Neutrophil (primary cell): ENCODE measurements around the gene KIAA0825.
"Not testable (repeated sequence)": the region's sequence is repeated elsewhere in the genome, so short reads cannot be mapped to it uniquely, and the experiment has no call there.

Source experiments
- H3K27ac ChIP-seq: fragments of 200-600 bp; sonication (generic); 2 replicates; pipeline ENCODE4 v1.5.1; 2016; ENCODE audit warnings: mild to moderate bottlenecking, moderate library complexity
- H3K27me3 ChIP-seq: fragments of 200-600 bp; sonication (generic); 2 replicates; pipeline ENCODE4 v1.6.0; 2016; ENCODE audit warnings: mild to moderate bottlenecking
- H3K36me3 ChIP-seq: fragments of 200-600 bp; sonication (generic); 2 replicates; pipeline ENCODE4 v1.5.1; 2017
- H3K4me1 ChIP-seq, 2 experiments: fragments of 200-600 bp in 1 of 2; sonication (generic) in 1 of 2; 1 replicate in 1 of 2; 2 replicates in 1 of 2; pipeline versions ENCODE4 v1.5.1 to v1.6.1; 2013 to 2016; ENCODE audit warnings: low read depth in 1 of 2, low read length in 1 of 2, mild to moderate bottlenecking in 1 of 2, moderate library complexity in 1 of 2; ENCODE audit not compliant: control insufficient read depth in 1 of 2, insufficient read depth in 1 of 2
- H3K4me3 ChIP-seq, 2 experiments: fragments of 200-600 bp in 1 of 2; sonication (generic) in 1 of 2; 1 replicate in 1 of 2; 2 replicates in 1 of 2; pipeline ENCODE4 v1.5.1; 2013 to 2016; ENCODE audit warnings: low read depth in 1 of 2, low read length in 1 of 2, mild to moderate bottlenecking in 1 of 2, moderate library complexity in 1 of 2
- H3K9me3 ChIP-seq: fragments of 200-600 bp; sonication (generic); 2 replicates; pipeline ENCODE4 v1.5.1; 2016
- CTCF ChIP-seq: fragments of 200-600 bp; sonication (generic); IDR thresholded peaks from 2 replicates; pipeline ENCODE4 v1.5.1; 2016; ENCODE audit warnings: antibody characterized with exemption

KIAA0825 gene

DNA sequence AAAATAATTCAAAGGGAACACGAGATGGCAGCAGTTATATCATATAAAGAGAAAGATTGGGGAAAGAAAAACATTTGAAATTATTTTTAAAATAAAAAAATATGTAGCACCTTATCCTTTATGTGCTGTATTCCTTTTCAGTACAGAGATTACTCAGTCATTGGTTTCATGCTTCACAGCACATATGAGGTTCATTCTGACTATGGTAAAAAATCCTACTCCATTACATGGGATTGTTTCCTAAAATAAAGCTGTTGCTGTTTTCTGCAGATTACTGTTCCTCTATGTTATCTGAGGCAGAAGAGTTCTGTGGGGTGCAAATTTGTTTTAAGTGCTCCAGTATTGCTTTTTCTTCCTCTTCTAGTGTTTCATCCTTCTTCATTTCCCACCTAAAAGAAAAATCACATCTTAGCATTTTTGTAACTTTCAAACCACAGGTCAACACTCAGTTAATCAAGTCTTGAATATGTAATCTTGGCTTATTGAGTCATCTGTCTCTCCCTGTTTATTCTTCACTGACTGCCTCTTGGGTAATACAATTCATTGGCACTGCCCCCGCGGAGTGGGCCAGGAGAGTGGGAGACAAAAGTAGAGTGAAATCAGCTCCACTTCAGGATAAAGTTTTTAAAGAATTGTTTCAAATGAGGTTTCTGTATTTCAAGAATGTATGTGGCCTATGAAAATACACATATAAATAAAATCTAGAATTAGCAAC, 464.5 kb downstream of the KIAA0825 start:
- Histone ChIP-seq H3K27ac (no peak overlapping the region), H3K36me3 (no peaks in the 10 kb centered on the region), H3K27me3 (no peaks in the 10 kb centered on the region), H3K9me3 (no peaks in the 10 kb centered on the region), H3K4me3 (no peak overlapping the region), H3K4me1 (no peaks in the 10 kb centered on the region)
- TF ChIP-seq CTCF, result no peak

- H3K4me1 ChIP-seq, H3K27me3 ChIP-seq, H3K27ac ChIP-seq, H3K9me3 ChIP-seq, H3K36me3 ChIP-seq, H3K4me3 ChIP-seq: not testable (repeated sequence)
Measured at GRCh38 chr5:94143621-94144020, 474.8 kb downstream of the KIAA0825 start.

DNA sequence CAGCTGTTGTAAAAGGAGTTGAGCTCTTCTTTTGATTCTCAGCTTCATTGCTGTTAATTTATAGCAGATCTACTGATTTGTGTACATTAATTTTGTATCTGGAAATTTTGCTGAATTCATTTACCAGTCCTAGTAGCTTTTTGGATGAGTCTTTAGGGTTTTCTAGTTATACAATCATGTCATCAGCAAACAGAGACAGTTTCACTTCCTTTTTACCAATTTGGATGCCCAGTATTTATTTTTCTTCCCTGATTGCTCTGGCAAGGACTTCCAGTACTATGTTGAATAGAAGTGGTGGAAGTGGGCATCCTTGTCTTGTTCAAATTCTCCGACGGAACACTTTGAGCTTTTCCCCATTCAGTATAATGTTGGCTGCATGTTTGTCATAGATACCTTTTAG, 478.1 kb downstream of the KIAA0825 start:
- no peaks in the 10 kb centered on the region for H3K36me3 ChIP-seq
- no peaks in the 10 kb centered on the region for H3K27me3 ChIP-seq
- no peaks in the 10 kb centered on the region for H3K4me1 ChIP-seq
- no peaks in the 10 kb centered on the region for H3K9me3 ChIP-seq
- no peak overlapping the region for H3K4me3 ChIP-seq
- no peak overlapping the region for H3K27ac ChIP-seq
- TF ChIP-seq CTCF, result no peak

DNA sequence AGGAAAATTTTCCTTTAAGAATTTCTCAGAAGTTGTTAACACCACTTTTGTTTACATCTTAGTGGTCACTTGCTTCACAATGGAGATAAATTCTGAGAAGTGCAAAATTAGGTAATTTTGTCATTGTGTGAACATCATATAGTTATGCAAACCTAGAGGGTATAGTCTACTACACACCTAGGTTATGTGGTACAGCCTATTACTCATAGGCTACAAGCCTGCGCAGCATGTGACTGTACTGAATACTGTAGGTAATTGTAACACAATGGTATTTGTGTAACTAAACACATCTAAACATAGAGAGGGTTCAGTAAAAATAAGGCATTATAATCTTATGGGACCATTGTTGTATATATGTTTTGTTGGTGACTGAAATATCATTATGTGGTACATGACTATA, 488.3 kb downstream of the KIAA0825 start:
- H3K4me3 ChIP-seq, result no peak overlapping the region

GRCh38 chr5:94125107-94125506, 493.3 kb downstream of the KIAA0825 start:
- H3K27me3 ChIP-seq, result no peaks in the 10 kb centered on the region
- no peak overlapping the region for H3K4me3 ChIP-seq
- TF ChIP-seq CTCF, result no peak
- no peaks in the 10 kb centered on the region for H3K36me3 ChIP-seq
- H3K9me3 ChIP-seq, result no peaks in the 10 kb centered on the region
- H3K4me1 ChIP-seq, result no peaks in the 10 kb centered on the region
- H3K27ac ChIP-seq, result no peak overlapping the region

More for the DNA sequence above, 488.3 kb downstream of the KIAA0825 start:
- no peak overlapping the region for H3K27ac ChIP-seq
- TF ChIP-seq CTCF, result no peak
- no peaks in the 10 kb centered on the region for H3K4me1 ChIP-seq
- H3K9me3 ChIP-seq, result no peaks in the 10 kb centered on the region
- no peaks in the 10 kb centered on the region for H3K27me3 ChIP-seq
- no peaks in the 10 kb centered on the region for H3K36me3 ChIP-seq

DNA sequence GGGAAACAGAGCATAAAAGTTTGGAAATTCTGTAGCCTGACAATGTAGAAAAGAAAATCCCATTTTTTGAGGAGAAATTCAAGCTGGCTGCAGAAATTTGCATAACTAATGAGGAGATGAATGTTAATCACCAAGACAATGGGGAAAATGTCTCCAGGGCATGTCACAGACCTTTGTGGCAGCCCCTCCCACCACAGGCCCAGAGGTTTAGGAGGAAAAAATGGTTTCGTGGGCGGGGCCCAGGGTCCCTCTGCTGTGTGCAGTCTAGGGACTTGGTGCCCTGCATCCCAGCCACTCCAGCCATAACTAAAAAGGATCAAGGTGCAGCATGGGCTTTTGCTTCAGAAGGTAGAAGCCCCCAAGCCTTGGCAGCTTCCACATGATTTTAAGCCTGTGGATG, 502.1 kb downstream of the KIAA0825 start:
- H3K27me3 ChIP-seq, H3K27ac ChIP-seq, H3K9me3 ChIP-seq, H3K4me3 ChIP-seq, H3K36me3 ChIP-seq, H3K4me1 ChIP-seq: not testable (repeated sequence)
